Osteoblast (primary cell): ENCODE data around the gene MLIP. TPM values are rescaled to one million over a fixed set of nuclear protein-coding genes. Genes with fewer than 3 reads are reported as not detected.

Experiments
- DNase-seq: peaks from one replicate; pipeline ENCODE4 v3.0.0; 2011; ENCODE audit warnings: low spot score, mixed read lengths; ENCODE audit not compliant: insufficient read length; ENCODE audit errors: missing footprints
- H2AFZ ChIP-seq: 2 replicates; pipeline ENCODE4 v1.6.0; 2011; ENCODE audit warnings: mild to moderate bottlenecking, low read length
- H3K27ac ChIP-seq: 2 replicates; pipeline ENCODE4 v1.5.1; 2011; ENCODE audit warnings: mild to moderate bottlenecking, low read depth, low read length, moderate library complexity
- H3K27me3 ChIP-seq: 2 replicates; pipeline ENCODE4 v1.6.0; 2012; ENCODE audit warnings: mild to moderate bottlenecking, control low read depth, inconsistent platforms, low read length, moderate library complexity; ENCODE audit not compliant: insufficient read depth
- H3K36me3 ChIP-seq: 2 replicates; pipeline ENCODE4 v1.5.1; 2011; ENCODE audit warnings: mild to moderate bottlenecking, low read length, control low read depth, moderate library complexity; ENCODE audit not compliant: insufficient read depth
- H3K4me1 ChIP-seq: 2 replicates; pipeline ENCODE4 v1.5.1; 2011; ENCODE audit warnings: mild to moderate bottlenecking, low read length, control low read depth, moderate library complexity; ENCODE audit not compliant: insufficient read depth
- H3K4me2 ChIP-seq: 2 replicates; pipeline ENCODE4 v1.6.0; 2011; ENCODE audit warnings: mild to moderate bottlenecking, low read length; ENCODE audit not compliant: insufficient read depth
- H3K4me3 ChIP-seq: fragments of 200-600 bp; sonication (generic); 3 replicates; pipeline ENCODE4 v1.5.1; 2012; ENCODE audit warnings: mild to moderate bottlenecking, low read length, inconsistent platforms; ENCODE audit not compliant: insufficient read depth
- H3K79me2 ChIP-seq: 2 replicates; pipeline ENCODE4 v1.6.0; 2012; ENCODE audit warnings: mild to moderate bottlenecking, low read length, control low read depth, inconsistent platforms; ENCODE audit not compliant: insufficient read depth
- H3K9me3 ChIP-seq: 2 replicates; pipeline ENCODE4 v1.5.1; 2011; ENCODE audit warnings: low read depth, low read length, control low read depth
- H4K20me1 ChIP-seq: 2 replicates; pipeline ENCODE4 v1.6.0; 2012; ENCODE audit warnings: mild to moderate bottlenecking, low read length, control low read depth; ENCODE audit not compliant: insufficient read depth
- total RNA-seq: library from RNA; depleted of rRNA; stranded (reverse); fragments of >200 nt; gene quantifications from 2 replicates; pipeline ENCODE4 v1.2.3, GENCODE V29; 2012
- TF ChIP-seq, protein P1 (sequence below): IDR thresholded peaks from 2 replicates; pipeline ENCODE4 v1.5.1; 2011; ENCODE audit warnings: mild to moderate bottlenecking, low read depth, low read length, moderate library complexity; ENCODE audit errors: extremely low read depth

MLIP gene
- total RNA-seq, 1 donor: 0.36 TPM

DNA sequence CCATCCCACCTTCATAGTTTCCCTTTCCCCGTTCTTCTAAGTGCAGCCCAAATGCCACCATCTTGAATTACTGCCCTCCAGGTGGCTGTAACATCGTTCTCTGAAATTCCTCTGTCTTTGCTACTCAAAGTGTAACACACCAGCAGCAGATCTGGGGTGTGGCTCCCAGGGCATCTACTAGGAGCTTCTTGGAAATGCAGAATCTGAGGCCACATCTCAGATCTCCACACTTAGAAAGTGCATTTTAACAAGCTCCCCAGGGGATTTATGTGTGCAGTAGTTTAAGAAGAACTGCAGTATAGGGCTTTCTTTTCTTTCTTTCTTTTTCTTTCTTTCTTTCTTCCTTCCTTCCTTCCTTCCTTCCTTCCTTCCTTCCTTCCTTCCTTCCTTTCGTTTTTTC, 1.7 kb upstream of the MLIP start:
- TF ChIP-seq, protein P1, sequence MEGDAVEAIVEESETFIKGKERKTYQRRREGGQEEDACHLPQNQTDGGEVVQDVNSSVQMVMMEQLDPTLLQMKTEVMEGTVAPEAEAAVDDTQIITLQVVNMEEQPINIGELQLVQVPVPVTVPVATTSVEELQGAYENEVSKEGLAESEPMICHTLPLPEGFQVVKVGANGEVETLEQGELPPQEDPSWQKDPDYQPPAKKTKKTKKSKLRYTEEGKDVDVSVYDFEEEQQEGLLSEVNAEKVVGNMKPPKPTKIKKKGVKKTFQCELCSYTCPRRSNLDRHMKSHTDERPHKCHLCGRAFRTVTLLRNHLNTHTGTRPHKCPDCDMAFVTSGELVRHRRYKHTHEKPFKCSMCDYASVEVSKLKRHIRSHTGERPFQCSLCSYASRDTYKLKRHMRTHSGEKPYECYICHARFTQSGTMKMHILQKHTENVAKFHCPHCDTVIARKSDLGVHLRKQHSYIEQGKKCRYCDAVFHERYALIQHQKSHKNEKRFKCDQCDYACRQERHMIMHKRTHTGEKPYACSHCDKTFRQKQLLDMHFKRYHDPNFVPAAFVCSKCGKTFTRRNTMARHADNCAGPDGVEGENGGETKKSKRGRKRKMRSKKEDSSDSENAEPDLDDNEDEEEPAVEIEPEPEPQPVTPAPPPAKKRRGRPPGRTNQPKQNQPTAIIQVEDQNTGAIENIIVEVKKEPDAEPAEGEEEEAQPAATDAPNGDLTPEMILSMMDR: no peak
- no peak overlapping the region for H3K4me3 ChIP-seq
- no peak overlapping the region for H3K27ac ChIP-seq
- no peaks in the 10 kb centered on the region for H3K27me3 ChIP-seq
- H3K4me1 ChIP-seq: no peaks in the 10 kb centered on the region
- H2AFZ ChIP-seq: no peak overlapping the region
- no peaks in the 10 kb centered on the region for H3K36me3 ChIP-seq
- H3K4me2 ChIP-seq: no peak overlapping the region
- no peak for DNase-seq
- H3K9me3 ChIP-seq: no peaks in the 10 kb centered on the region
- no peaks in the 10 kb centered on the region for H4K20me1 ChIP-seq
- H3K79me2 ChIP-seq: no peaks in the 10 kb centered on the region

- H3K27me3 ChIP-seq: no peaks in the 10 kb centered on the region
- no peak overlapping the region for H3K4me2 ChIP-seq
- no peaks in the 10 kb centered on the region for H3K79me2 ChIP-seq
- no peak overlapping the region for H3K27ac ChIP-seq
- TF ChIP-seq, protein P1: no peak
- no peaks in the 10 kb centered on the region for H3K36me3 ChIP-seq
- no peaks in the 10 kb centered on the region for H3K4me1 ChIP-seq
- no peak overlapping the region for H2AFZ ChIP-seq
- H4K20me1 ChIP-seq: no peaks in the 10 kb centered on the region
- H3K9me3 ChIP-seq: no peaks in the 10 kb centered on the region
- DNase-seq: peak; percentile 69
- H3K4me3 ChIP-seq: no peak overlapping the region
Observed at GRCh38 chr6:54112151-54112650, 958 bp downstream of the MLIP start.

DNA sequence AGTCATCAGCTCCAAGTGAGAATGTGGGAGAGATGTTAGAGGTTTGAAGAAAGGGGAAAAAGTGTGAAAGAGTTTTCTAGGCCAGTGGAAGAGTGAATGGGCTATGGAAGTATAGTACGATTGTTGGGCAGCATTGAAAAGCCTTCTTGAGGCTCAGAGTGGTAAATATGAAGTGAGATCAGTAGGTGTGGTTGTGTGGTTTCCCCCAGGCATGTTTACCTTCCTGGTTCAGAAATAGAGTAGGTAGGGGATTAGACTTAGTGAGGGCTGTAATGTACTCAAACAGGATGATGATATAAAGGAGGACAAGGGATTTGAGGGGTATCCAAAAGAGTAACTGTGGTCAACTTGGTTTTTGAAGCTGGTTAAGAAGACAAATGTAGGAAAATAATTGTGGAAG, 3.7 kb downstream of the MLIP start:
- Histone ChIP-seq H3K4me1 (no peaks in the 10 kb centered on the region), H3K9me3 (no peaks in the 10 kb centered on the region), H3K27ac (no peak overlapping the region), H4K20me1 (no peaks in the 10 kb centered on the region), H3K4me2 (no peak overlapping the region), H3K4me3 (no peak overlapping the region), H3K79me2 (no peaks in the 10 kb centered on the region), H3K36me3 (no peaks in the 10 kb centered on the region), H3K27me3 (no peaks in the 10 kb centered on the region), H2AFZ (no peak overlapping the region)
- DNase-seq: no peak
- TF ChIP-seq, protein P1: no peak

DNA sequence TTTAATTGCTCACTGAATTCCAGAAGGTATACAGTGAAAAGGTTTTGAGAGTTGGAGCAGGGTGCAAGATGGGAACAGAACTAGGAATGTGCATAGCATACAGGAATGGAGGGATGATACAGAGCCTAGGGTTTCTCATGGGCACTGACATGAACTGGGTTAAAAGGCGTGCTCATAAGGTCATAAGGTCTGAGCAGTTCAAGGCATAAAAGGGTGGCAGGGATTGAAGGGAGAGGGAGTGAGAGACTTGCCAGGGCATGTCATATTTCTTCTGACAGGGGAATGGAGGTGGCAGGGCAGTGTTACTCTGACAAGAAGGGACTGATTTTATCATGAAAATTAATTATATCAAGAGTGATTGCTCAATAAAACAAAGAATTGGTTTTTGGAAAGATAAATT, 4.7 kb downstream of the MLIP start:
- Histone ChIP-seq H4K20me1 (no peaks in the 10 kb centered on the region), H3K79me2 (no peaks in the 10 kb centered on the region), H3K9me3 (no peaks in the 10 kb centered on the region), H3K4me2 (no peak overlapping the region), H3K4me3 (no peak overlapping the region), H2AFZ (peak overlapping the region; percentile 18), H3K4me1 (no peaks in the 10 kb centered on the region), H3K36me3 (no peaks in the 10 kb centered on the region), H3K27me3 (no peaks in the 10 kb centered on the region), H3K27ac (no peak overlapping the region)
- TF ChIP-seq, protein P1: no peak
- no peak for DNase-seq
